Coronary artery (tissue), 2 donors: ENCODE results near the gene C9orf152.

ENCODE experiments used
- DNase-seq: peaks from one replicate; pipeline ENCODE4 v3.0.0-alpha.2; 2017; ENCODE audit warnings: low spot score
- H3K27ac ChIP-seq, 2 donors: fragments of 200-600 bp; sonication (generic); one replicate each; pipeline ENCODE4 v1.5.1; 2016 to 2019
- H3K4me3 ChIP-seq: fragments of 200-600 bp; sonication (generic); 2 replicates; pipeline ENCODE4 v1.5.1; 2016; ENCODE audit warnings: mild to moderate bottlenecking, moderate library complexity
- TF ChIP-seq, protein P1 (sequence below): fragments of 200-600 bp; sonication (generic); IDR thresholded peaks from one replicate; pipeline ENCODE4 v1.5.1; 2019; ENCODE audit warnings: antibody characterized with exemption

The C9orf152 gene

DNA sequence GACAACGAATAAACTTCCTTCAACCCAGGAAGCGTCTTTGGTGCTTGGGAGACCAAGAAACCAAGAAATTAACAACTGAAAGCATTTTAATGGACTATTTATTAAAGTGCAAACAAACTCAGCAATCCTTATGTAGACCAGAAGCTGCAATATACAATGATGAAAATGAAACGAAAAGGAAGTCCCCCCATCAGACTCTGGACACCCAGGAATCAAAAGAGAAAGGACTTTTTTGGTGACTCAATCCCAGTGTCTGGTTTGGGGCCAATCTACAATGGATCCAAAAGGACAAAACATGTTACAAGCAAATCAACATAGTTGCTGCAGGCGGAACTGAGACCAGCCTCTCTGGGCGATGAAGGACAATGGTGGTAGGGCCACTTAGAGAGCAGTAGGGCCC, 39.5 kb downstream of the C9orf152 start:
- H3K4me3 ChIP-seq: no peak overlapping the region

DNA sequence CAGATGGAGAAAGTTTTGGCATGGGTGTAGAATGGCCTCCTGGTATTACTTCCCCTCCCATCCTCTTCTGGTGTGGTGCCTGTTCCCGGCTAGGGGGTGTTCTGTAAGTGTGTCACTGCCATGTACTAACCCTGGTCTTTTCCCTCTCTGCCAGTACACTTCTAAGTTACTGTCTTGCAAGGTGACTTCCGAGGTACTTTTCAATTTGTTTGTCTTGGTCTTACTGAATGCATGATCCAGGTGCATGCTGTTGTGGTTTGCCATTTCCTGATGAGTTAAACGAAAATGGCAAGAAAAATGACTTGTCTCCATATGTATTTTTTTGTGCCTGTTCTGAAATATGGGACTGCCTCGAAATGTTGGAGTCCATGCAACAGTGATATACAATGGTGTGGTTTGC, 46.0 kb downstream of the C9orf152 start:
- H3K27ac ChIP-seq: no peak overlapping the region
- H3K4me3 ChIP-seq: no peak overlapping the region
- DNase-seq: no peak

More for the DNA sequence above, 39.5 kb downstream of the C9orf152 start:
- TF ChIP-seq, protein P1, sequence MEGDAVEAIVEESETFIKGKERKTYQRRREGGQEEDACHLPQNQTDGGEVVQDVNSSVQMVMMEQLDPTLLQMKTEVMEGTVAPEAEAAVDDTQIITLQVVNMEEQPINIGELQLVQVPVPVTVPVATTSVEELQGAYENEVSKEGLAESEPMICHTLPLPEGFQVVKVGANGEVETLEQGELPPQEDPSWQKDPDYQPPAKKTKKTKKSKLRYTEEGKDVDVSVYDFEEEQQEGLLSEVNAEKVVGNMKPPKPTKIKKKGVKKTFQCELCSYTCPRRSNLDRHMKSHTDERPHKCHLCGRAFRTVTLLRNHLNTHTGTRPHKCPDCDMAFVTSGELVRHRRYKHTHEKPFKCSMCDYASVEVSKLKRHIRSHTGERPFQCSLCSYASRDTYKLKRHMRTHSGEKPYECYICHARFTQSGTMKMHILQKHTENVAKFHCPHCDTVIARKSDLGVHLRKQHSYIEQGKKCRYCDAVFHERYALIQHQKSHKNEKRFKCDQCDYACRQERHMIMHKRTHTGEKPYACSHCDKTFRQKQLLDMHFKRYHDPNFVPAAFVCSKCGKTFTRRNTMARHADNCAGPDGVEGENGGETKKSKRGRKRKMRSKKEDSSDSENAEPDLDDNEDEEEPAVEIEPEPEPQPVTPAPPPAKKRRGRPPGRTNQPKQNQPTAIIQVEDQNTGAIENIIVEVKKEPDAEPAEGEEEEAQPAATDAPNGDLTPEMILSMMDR: no peak
- H3K27ac ChIP-seq: no peak overlapping the region
- no peak for DNase-seq

DNA sequence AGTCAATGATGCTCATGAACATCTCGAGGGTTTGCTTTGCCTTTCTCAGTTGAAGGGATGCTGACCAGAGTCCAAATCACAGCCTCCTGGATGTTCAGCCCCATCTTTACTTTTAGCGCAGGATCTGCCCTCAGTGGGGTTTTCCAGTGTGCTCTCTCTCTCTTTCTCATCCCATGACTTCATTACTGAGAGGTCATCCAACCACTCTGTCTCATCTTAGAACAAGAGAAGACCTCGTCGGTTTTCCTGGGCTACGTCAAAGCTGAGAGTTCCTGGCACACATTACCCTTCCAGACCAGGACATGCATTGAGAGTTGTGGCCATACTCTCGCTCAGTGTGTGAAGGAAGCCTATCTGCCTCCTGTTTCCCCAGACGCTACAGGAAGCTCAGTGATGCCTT, 47.3 kb downstream of the C9orf152 start:
- TF ChIP-seq, protein P1: no peak
- Histone ChIP-seq H3K4me3 (no peak overlapping the region), H3K27ac (no peak overlapping the region)
- DNase-seq: no peak

More for the DNA sequence above, 46.0 kb downstream of the C9orf152 start:
- TF ChIP-seq, protein P1: no peak

DNA sequence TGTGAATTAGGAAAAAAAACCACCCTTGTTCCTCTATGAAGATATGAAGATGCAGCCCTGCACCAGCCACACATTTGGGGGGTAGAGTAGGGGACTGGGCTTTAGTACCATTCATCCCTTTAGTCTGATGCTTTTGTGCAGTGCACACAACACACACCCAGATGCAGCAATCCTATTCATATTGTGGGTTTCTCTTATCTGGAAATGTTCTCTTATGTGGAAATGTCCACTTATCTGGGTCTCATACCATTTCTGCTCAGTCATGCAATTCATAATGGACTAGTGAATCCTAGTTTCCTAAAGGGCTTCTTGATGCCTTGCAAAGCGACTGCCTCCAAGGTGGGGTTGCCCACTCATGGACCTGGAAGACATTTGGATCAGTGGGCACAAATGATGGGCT, 47.8 kb downstream of the C9orf152 start:
- TF ChIP-seq, protein P1: no peak
- no peak overlapping the region for H3K27ac ChIP-seq

DNA sequence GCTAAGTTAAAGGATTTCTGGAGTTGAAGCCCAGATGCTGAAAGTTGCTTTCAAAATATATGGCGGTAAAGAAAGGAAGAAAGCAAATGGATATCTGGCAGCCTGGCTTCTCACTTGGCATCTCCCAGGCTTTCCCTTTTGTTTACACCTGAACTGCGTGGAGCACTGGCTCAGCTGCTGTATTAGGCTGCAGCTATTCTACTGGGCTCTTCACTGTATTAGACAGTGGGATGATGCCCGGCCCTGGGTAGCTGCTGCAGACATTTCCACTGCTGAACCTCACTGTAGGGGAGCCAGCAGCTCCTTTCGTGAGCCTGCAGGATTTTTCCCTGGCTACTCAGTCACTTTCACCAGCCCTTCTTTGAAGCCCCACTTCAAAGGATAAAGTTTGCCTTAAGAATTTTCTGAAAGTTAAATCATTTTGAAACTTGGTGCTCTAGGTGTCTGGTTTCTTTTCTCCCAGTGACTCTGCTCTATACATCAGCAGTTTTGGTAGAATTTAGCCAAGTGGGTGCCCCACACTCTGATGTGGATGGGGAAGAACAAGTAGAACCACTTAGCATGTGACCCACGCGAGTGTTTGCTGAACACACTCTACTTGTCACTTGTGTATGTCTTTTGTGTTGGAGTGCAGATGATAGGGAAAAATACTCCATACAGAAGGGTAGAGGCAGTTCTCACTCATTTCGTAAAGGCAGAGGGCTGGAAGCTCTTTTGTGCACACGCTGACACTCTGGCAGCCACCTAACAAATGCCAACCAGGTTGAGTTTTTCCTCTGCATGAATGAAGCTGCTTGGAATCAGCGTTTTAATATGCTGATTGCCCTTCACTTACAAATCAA, 49.9 kb downstream of the C9orf152 start:
- Histone ChIP-seq H3K27ac (no peak overlapping the region), H3K4me3 (no peak overlapping the region)
- TF ChIP-seq, protein P1: no peak
- no peak for DNase-seq

More for the DNA sequence above, 47.8 kb downstream of the C9orf152 start:
- no peak for DNase-seq
- no peak overlapping the region for H3K4me3 ChIP-seq

DNA sequence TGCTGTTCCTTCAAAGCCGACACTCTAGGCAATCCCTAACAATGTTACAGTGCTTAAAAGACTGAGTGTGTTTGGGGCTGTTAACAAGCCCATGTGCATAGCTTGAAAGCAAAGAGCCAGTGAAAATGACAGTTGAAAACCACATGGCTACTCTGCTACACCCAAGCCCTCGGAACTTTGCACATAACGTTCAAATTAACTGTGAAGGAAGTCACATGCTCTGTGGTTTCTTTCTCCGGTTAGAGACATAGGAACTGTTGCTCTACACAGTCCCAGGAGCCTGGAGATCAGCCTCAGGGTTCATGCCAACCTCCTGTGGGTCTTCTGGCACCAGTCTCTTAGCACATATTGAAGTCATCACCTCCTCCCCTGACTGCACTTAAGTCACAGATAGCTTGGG, 51.1 kb downstream of the C9orf152 start:
- DNase-seq: no peak
- Histone ChIP-seq H3K4me3 (no peak overlapping the region), H3K27ac (no peak overlapping the region)
- TF ChIP-seq, protein P1: no peak

DNA sequence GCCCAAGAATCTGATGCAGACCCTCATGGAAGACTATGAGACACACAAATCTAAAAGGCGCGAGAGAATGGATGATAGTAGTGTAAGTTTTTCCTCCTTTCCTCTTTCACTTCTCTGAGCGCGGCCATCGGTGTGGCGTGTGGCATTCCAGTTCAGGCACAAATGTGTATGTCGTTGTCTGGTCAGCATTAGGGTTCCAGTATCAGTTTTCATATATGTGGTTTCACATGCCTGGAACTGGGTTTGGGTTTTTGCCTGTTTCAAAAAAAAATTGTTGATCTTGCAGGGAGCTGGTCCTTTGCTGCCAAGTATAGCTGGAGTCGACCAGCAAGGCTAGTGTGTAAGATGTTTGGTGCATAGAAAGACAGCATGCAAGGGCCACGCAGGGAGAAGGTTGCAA, 51.5 kb downstream of the C9orf152 start:
- H3K4me3 ChIP-seq: no peak overlapping the region
- no peak overlapping the region for H3K27ac ChIP-seq
- TF ChIP-seq, protein P1: no peak
- no peak for DNase-seq
